IPS-15b (cell line): Measurements from ENCODE around the gene GNG11.

Source experiments
- H3K27me3 ChIP-seq: one replicate; pipeline ENCODE4 v1.6.1; 2013; ENCODE audit warnings: low read length; ENCODE audit not compliant: control insufficient read depth, insufficient read depth
- H3K36me3 ChIP-seq: one replicate; pipeline ENCODE4 v1.6.1; 2013; ENCODE audit warnings: low read length; ENCODE audit not compliant: control insufficient read depth, insufficient read depth
- H3K4me1 ChIP-seq: one replicate; pipeline ENCODE4 v1.6.1; 2013; ENCODE audit warnings: mild to moderate bottlenecking, low read length; ENCODE audit not compliant: control insufficient read depth, insufficient read depth
- H3K4me3 ChIP-seq: one replicate; pipeline ENCODE4 v1.5.1; 2013; ENCODE audit warnings: low read depth, low read length
- H3K9ac ChIP-seq: one replicate; pipeline ENCODE4 v1.6.1; 2013; ENCODE audit warnings: low read depth, mild to moderate bottlenecking, low read length
- H3K9me3 ChIP-seq: one replicate; pipeline ENCODE4 v1.6.1; 2013; ENCODE audit warnings: mild to moderate bottlenecking, low read length; ENCODE audit not compliant: control insufficient read depth, insufficient read depth

GNG11 gene

DNA sequence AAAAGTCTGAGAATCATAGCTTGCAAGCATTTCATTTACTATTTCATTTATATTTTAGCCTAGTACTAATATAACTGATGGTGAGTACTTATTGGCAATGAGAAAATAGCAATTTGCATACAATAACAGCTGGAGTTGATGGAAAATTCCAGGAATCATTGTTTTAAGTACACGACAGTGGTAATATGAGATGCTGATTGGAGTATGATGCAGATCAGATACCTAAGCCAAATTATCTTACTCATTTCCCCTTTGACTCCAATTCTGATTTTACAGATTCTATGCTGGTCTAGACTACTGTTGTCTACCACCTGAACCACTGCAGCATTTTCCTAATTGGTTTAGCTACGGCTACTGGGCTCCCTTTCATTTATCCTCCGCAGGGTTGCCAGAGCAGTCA is 36.7 kb downstream of the GNG11 start:
- no peak overlapping the region for H3K9ac ChIP-seq
- no peaks in the 10 kb centered on the region for H3K36me3 ChIP-seq
- H3K4me3 ChIP-seq = no peak overlapping the region
- H3K9me3 ChIP-seq = no peaks in the 10 kb centered on the region
- no peaks in the 10 kb centered on the region for H3K4me1 ChIP-seq
- no peaks in the 10 kb centered on the region for H3K27me3 ChIP-seq

- H3K9me3 ChIP-seq = no peaks in the 10 kb centered on the region
- no peak overlapping the region for H3K4me3 ChIP-seq
- no peaks in the 10 kb centered on the region for H3K36me3 ChIP-seq
- H3K9ac ChIP-seq = no peak overlapping the region
- H3K27me3 ChIP-seq = no peaks in the 10 kb centered on the region
- H3K4me1 ChIP-seq = no peaks in the 10 kb centered on the region
These were observed 37.1 kb downstream of the GNG11 start for GRCh38 chr7:93958651-93959050.

- no peaks in the 10 kb centered on the region for H3K4me1 ChIP-seq
- no peaks in the 10 kb centered on the region for H3K36me3 ChIP-seq
- no peak overlapping the region for H3K4me3 ChIP-seq
- no peak overlapping the region for H3K9ac ChIP-seq
- no peaks in the 10 kb centered on the region for H3K27me3 ChIP-seq
- H3K9me3 ChIP-seq = no peaks in the 10 kb centered on the region
These were observed 39.5 kb downstream of the GNG11 start for GRCh38 chr7:93960986-93961385.

DNA sequence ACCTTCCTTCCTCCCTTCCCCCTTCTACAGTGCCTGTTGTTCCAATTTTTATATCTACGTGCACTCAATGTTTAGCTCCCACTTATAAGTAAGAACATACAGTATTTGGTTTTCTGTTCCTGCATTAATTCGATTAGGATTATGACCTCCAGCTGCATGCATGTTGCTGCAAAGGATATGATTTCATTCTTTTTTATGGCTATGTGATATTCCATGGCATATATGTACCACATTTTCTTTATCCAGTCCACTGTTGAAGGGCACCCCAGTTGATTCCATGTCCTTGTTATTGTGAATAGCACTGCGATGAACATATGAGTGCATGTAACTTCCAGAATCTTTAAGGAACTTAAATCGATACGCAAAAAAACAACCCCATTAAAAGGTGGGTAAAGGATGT is 42.7 kb downstream of the GNG11 start:
- Histone ChIP-seq H3K36me3 (no peaks in the 10 kb centered on the region), H3K4me1 (no peaks in the 10 kb centered on the region), H3K27me3 (no peaks in the 10 kb centered on the region), H3K9me3 (no peaks in the 10 kb centered on the region), H3K9ac (no peak overlapping the region), H3K4me3 (no peak overlapping the region)

- no peaks in the 10 kb centered on the region for H3K4me1 ChIP-seq
- no peak overlapping the region for H3K4me3 ChIP-seq
- H3K9me3 ChIP-seq = no peaks in the 10 kb centered on the region
- no peak overlapping the region for H3K9ac ChIP-seq
- no peaks in the 10 kb centered on the region for H3K27me3 ChIP-seq
- no peaks in the 10 kb centered on the region for H3K36me3 ChIP-seq
These were observed 43.3 kb downstream of the GNG11 start for GRCh38 chr7:93964813-93965212.

DNA sequence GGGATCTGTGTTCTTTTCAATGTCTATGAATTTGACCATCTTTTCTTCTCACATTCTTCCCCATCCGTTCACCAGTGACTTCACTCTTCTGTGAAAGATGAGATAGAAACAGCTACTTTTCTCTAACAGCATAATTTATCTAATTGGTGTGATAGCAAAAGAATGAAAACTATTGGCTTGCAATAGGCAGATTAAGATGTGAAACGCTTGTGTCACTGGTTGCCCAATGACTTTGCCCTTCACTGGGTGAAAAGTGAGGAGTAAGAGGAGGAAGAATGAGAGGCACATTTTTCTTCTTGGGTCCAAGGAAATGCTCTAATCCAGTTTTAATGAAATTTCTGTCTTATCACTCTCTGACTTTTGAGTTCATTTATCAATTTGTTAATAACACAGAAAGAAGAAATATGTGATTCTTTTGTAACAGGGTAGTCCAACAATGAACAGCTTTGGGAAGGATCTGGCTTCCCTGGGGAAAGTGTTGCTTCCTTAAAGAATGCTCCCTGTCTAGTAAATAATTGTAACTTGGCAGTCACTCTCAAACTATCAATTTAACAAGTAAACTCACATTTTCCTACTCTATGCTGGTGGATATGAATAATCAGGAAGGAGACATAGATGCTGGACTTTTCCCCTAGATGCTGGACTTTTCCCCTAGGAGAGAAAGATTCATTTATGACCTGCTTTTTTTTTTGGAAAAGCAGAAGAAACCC is 47.5 kb downstream of the GNG11 start:
- no peaks in the 10 kb centered on the region for H3K36me3 ChIP-seq
- H3K4me3 ChIP-seq = no peak overlapping the region
- H3K9me3 ChIP-seq = no peaks in the 10 kb centered on the region
- H3K27me3 ChIP-seq = no peaks in the 10 kb centered on the region
- H3K4me1 ChIP-seq = no peaks in the 10 kb centered on the region
- no peak overlapping the region for H3K9ac ChIP-seq

GRCh38 chr7:93972029-93972725 is 50.6 kb downstream of the GNG11 start:
- H3K27me3 ChIP-seq = no peaks in the 10 kb centered on the region
- H3K36me3 ChIP-seq = no peaks in the 10 kb centered on the region
- no peak overlapping the region for H3K9ac ChIP-seq
- no peak overlapping the region for H3K4me3 ChIP-seq
- no peaks in the 10 kb centered on the region for H3K9me3 ChIP-seq
- no peaks in the 10 kb centered on the region for H3K4me1 ChIP-seq

DNA sequence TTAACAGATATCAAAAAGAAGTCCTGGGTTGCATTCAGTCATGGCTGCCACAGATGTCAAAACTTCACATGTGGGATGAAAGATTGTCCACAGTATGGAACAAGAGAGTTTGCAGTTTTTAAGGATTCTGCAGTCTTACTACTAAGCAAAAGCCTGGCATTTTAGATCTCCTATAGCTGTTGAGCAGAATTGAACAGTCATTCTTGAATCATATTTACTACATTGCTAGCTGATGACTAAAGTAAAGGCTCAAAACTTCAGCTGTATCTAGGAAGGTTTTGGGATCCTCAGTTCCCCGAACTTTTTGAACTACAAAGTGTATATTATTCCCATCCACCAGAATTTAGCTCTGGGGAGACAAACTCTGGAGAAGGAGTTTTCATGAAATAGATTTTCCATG is 51.6 kb downstream of the GNG11 start:
- Histone ChIP-seq H3K4me3 (no peak overlapping the region), H3K9ac (no peak overlapping the region), H3K4me1 (no peaks in the 10 kb centered on the region), H3K9me3 (no peaks in the 10 kb centered on the region), H3K36me3 (no peaks in the 10 kb centered on the region), H3K27me3 (no peaks in the 10 kb centered on the region)

- Histone ChIP-seq H3K27me3 (no peaks in the 10 kb centered on the region), H3K9ac (no peak overlapping the region)
These were observed 55.8 kb downstream of the GNG11 start for GRCh38 chr7:93977211-93977950.

More at GRCh38 chr7:93977211-93977950, 55.8 kb downstream of the GNG11 start:
- peaks cover 13% of the 10 kb centered on the region for H3K4me1 ChIP-seq
- no peaks in the 10 kb centered on the region for H3K9me3 ChIP-seq
- no peak overlapping the region for H3K4me3 ChIP-seq
- H3K36me3 ChIP-seq = no peaks in the 10 kb centered on the region
